Measurements from ENCODE around the gene ARL4D. TPM values are rescaled to one million over a fixed set of nuclear protein-coding genes. Genes with fewer than 3 reads are reported as not detected.
"Not testable (repeated sequence)": the region's sequence is repeated elsewhere in the genome, so short reads cannot be mapped to it uniquely, and the experiment has no call there.

Gene ARL4D
- total RNA-seq, 1 donor from 2014 or later, result 1.5 TPM

- no peak for TF ChIP-seq CTCF (IDR thresholded peaks at IDR 0.05; ENCODE audit: insufficient read depth, low read length, poor library complexity, severe bottlenecking)
- H3K4me3 ChIP-seq (ENCODE audit: low read depth, low read length), result peak overlapping the region; percentile 47
- no peaks in the 10 kb centered on the region for H3K36me3 ChIP-seq (ENCODE audit: control insufficient read depth, insufficient read depth, low read length)
- peak; percentile 97 for DNase-seq (ENCODE audit: low read depth)
- H3K27me3 ChIP-seq (ENCODE audit: control insufficient read depth, insufficient read depth, low read length), result no peaks in the 10 kb centered on the region
These were observed 37.9 kb upstream of the ARL4D start for GRCh38 chr17:43360739-43361505.

GRCh38 chr17:43363181-43363925, 35.4 kb upstream of the ARL4D start:
- no peak for DNase-seq (ENCODE audit: low read depth)
- no peak for TF ChIP-seq CTCF (IDR thresholded peaks at IDR 0.05; ENCODE audit: insufficient read depth, low read length, poor library complexity, severe bottlenecking)
- Histone ChIP-seq H3K4me3 (ENCODE audit: low read depth, low read length) (no peak overlapping the region), H3K27me3 (ENCODE audit: control insufficient read depth, insufficient read depth, low read length) (no peaks in the 10 kb centered on the region), H3K36me3 (ENCODE audit: control insufficient read depth, insufficient read depth, low read length) (no peaks in the 10 kb centered on the region)

- TF ChIP-seq CTCF (IDR thresholded peaks at IDR 0.05; ENCODE audit: insufficient read depth, low read length, poor library complexity, severe bottlenecking), result no peak
- no peak overlapping the region for H3K4me3 ChIP-seq (ENCODE audit: low read depth, low read length)
- no peak for DNase-seq (ENCODE audit: low read depth)
- H3K36me3 ChIP-seq (ENCODE audit: control insufficient read depth, insufficient read depth, low read length), result no peaks in the 10 kb centered on the region
- H3K27me3 ChIP-seq (ENCODE audit: control insufficient read depth, insufficient read depth, low read length), result no peaks in the 10 kb centered on the region
These were observed 34.9 kb upstream of the ARL4D start for GRCh38 chr17:43363926-43364285.

- no peak for TF ChIP-seq CTCF (IDR thresholded peaks at IDR 0.05; ENCODE audit: insufficient read depth, low read length, poor library complexity, severe bottlenecking)
- Histone ChIP-seq H3K27me3 (ENCODE audit: control insufficient read depth, insufficient read depth, low read length) (no peaks in the 10 kb centered on the region), H3K4me3 (ENCODE audit: low read depth, low read length) (no peak overlapping the region), H3K36me3 (ENCODE audit: control insufficient read depth, insufficient read depth, low read length) (no peaks in the 10 kb centered on the region)
- no peak for DNase-seq (ENCODE audit: low read depth)
These were observed 33.4 kb upstream of the ARL4D start for GRCh38 chr17:43365356-43365755.

GRCh38 chr17:43365921-43366320, 32.9 kb upstream of the ARL4D start:
- not testable (repeated sequence) for H3K36me3 ChIP-seq (ENCODE audit: control insufficient read depth, insufficient read depth, low read length); DNase-seq (ENCODE audit: low read depth); H3K4me3 ChIP-seq (ENCODE audit: low read depth, low read length); H3K27me3 ChIP-seq (ENCODE audit: control insufficient read depth, insufficient read depth, low read length)

GRCh38 chr17:43366891-43367736, 31.7 kb upstream of the ARL4D start:
- no peak overlapping the region for H3K4me3 ChIP-seq (ENCODE audit: low read depth, low read length)
- H3K27me3 ChIP-seq (ENCODE audit: control insufficient read depth, insufficient read depth, low read length), result no peaks in the 10 kb centered on the region
- no peaks in the 10 kb centered on the region for H3K36me3 ChIP-seq (ENCODE audit: control insufficient read depth, insufficient read depth, low read length)
- DNase-seq (ENCODE audit: low read depth), result no peak
- TF ChIP-seq CTCF (IDR thresholded peaks at IDR 0.05; ENCODE audit: insufficient read depth, low read length, poor library complexity, severe bottlenecking), result no peak
